Stimulated activated CD8-positive, alpha-beta memory T cell treated with anti-CD3 and anti-CD28 coated beads, Interleukin-12 subunit alpha, Interleukin-12 subunit beta, amount 100 ng/mL, for 24 hours (primary cell): ENCODE measurements around the gene ACOT13.
A peak's percentile ranks its signal among the peaks of the same experiment; 100 is the strongest.
"Not testable (repeated sequence)": the region's sequence is repeated elsewhere in the genome, so short reads cannot be mapped to it uniquely, and the experiment has no call there.

Experiments used
- DNase-seq: peaks from one replicate; pipeline ENCODE4 v3.0.0-alpha.2; 2020; ENCODE audit errors: extremely low read depth

ACOT13 gene

DNA sequence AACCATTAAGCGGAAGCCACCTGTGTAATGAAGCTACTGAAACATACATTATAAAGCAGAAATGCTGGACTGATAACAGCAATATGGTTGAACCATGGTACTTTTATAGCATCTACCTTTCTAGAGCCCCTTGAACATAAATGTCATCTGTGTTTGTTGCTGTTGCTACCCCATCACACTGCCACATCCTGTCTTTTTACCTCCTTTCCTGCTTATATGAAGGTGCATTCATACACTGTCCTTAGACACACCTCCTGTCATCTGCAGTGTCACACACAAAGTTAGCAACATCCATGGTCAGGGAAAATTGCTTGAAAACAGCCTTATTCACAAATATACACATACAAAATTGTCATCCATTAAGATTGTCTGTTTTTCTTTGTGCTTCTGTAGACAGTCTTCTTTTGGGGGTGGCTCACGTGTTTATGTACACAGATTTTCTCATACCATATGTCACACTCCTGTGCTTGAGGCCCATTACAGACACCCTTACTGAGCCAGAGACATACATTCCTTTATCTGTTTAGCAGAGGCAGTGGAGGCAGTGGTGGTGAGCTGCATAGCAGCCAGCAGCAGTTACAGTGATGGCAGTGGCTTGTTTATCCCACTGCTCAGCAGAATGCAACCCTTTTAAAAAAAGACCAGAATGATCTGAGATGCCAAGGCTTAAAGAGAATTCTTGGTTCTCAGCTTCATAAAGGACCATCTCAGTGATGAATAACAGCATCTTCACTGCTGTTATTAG lies 26.1 kb downstream of the ACOT13 start:
- DNase-seq, result no peak

DNA sequence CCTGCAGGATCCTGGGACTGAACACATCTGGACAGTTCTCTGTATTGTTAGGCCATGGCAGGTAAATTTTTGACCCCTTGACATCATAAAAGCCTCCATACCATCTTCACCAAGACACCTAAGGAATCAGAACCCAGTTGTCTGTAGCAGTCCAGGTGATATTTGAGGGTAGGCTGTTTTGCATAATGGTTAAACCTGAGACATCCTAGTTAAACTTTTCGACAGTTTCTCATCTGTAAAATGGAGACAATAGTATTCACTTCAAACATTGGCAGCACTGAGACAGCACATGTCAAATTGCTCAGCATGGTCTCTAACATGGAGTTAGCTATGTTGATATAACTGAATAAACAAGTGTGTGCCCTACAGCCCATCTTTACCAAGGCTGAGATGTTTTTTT lies 27.3 kb downstream of the ACOT13 start:
- no peak for DNase-seq

DNA sequence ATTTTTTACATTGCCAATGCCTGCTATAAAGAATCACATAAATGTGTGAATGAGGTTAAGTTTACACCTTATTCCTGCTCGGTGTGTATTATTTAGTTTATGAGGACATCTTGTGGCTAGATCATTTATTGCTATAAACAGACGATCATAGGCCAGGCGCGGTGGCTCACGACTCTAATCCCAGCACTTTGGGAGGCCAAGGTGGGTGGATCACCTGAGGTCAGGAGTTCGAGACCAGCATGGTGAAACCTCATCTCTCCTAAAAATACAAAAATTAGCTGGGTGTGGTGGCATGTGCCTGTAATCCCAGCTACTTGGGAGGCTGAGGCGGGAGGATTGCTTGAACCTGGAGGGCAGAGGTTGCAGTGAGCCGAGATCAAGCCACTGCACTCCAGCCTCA lies 28.8 kb downstream of the ACOT13 start:
- not testable (repeated sequence) for DNase-seq

DNA sequence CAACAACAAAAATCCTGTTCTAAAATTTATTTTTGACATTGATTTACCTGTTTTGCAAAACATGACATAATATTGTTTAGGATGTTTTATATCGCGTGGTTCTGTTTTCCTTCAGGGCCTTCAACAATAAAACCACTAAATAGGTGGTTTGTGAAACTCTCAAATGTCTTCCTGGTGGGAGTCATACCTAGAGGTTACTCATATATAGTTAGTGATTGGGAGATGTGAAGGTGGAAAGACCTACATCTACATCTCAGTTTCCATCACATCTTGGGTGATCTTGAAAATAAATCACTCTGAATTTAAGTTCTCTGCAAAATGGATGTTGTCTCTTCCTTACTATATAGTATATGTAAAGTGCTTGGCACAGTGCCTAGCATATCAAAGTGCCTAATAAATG lies 29.2 kb downstream of the ACOT13 start:
- DNase-seq, result no peak

DNA sequence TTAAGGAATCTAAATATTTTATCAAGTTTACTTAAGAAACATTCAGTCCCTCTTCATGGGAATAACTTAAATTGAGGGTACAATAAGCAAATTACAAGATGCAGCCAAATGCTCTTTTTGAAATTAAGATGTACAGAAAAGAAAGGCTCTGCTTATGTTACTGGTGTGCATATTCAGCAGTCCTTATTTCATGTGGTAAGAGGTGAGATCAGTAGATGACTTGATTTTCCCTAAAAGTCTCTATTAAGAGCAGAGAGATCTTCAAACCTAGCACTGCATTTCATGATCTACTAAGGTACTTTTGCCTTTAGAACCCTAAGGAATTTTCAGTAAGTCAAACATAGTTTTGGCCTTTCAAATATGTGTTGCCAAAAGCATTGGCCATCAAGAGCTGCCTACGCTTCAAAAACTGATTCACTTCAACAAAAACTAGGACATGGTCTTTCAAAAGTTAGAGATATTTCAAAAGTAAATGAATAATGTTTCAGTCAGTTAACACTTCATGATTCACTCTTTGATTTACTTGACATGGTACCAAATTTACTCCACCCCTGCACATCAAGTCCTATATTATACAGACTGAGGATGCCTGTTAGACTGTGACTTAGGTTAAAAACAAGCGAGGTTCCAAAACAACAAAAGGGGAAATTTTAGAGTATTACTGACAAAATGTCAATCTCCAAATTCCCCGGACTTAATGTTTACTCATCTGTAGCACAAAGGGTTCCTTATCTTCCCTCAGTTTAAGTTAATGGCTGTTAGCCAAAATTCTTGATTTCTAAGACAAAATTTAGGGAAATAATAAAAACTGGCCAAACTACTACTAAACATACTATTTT lies 32.9 kb downstream of the ACOT13 start:
- DNase-seq, result no peak

DNA sequence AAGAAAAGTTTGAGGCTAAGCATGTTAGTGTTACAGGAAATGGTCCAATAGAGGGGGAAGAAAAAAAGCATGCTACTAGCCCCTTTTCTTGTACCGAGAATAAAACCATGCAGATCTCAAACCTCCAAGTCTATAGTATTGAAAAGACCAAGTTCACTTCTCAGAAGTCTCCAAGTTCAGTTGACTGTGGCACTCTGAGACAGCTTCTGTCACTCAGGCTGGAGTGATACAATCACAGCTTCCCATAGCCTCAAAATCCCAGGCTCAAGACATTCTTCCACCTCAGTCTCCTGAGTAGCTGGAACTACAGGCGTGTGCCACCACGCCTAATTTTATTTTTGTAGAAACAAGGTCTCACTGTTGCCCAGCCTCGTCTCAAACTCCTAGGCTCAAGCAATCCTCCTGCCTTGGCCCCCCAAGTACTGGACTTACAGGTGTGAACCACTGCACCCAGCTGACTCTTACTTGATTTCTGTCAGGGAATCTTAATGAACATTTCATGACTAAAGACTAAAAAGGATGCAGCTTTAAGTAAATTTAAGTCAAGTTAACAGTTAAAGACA lies 35.9 kb downstream of the ACOT13 start:
- no peak for DNase-seq

DNA sequence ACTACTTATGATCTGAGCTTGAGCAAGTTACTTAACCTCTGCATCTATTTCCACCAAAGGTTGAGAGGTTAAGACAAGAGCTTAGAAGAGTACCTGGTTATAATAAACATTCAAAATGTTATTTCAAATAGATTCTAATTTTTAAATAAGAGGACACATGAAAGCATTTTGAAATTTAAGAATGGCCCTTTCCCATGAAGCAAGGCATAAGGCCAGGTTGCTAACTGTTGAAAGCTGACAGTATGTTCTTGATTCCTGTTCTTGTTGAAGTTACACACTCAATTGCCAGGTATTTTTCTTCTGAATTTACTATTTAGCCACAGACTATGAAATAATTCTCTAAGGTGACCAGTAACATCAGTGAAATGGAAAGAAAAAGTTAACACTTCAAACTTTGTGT lies 37.6 kb downstream of the ACOT13 start:
- DNase-seq, result no peak

DNA sequence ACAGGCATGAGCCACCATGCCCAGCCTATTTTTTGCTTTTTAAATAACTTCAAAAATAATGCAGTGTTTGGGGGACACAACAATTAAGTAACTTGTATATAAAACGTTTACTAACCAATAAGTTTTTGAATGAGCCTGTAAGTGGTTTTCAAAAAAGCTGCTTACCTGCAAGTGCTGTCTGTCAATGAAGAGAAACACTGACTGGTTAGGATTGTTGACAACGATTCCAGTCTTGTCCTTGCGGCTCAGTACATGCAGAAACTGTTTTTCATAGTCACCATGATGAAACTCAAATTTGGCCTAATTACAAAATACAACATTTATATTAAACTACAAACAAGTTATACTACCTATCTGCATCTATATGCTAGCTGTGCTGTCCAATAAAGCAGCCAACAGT lies 41.7 kb downstream of the ACOT13 start:
- no peak for DNase-seq

DNA sequence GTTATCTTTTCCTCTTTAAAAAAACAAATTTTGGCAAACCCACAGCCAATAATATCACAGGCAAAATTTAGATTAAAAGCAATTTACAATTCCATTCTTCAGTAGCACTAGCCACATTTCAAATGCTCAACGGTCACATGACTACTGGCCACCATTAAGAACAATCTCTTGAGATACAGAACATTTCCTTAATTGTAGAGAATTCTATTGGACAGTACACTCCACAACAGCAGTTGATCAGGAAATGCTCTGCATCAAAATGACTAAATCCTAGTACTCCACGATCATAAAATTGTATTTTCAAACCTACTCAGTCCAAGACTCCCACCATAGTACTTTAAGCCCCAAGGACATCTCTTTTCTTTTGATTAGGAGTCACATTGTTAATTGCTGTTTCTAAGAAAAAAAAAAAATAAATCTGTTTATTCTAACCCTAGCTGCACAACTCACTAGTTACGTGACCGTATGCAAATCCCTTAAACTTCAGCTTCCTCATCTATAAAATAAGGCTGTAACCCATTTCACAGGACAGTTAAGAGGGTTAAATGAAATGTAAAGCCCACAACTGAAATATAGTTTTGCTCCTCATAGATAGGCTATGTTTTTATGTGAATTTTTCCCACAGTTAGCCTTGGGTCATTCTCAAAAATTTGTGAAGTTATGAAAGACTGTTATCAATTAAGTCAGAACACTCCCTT lies 42.3 kb downstream of the ACOT13 start:
- no peak for DNase-seq

DNA sequence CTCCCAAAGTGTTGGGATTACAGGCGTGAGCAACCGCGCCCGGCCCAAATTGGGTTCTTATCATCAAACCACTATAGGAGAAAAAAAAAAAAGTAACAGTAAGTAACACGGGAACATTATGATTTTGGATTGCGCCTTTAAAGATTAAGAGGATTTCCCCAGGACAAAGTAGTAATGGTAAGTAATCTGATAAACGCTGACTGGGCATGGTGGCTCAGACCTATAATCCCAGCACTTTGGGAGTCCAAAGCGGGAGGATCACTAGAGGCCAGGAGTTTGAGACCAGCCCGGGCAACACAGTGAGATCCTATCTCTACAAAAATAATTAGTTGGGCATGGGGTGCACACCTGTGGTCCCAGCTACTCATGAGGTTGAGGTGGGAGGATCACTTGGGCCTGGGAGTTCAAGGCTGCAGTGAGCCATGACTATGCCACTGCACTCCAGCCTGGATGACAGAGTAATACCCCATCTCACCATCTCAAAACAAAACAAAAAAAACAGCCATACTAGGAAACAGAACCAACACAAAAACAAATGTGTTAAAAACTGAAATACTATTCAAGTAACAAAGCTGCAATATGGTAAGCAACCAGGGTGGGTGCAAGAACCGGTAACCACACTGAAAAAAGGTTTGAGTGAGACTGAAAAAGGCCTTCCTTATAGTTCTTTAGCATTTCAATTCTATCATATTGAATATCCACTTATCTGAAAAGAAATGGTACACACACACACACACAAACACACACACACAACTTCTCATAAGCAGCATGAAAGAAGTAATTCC lies 43.8 kb downstream of the ACOT13 start:
- no peak for DNase-seq

DNA sequence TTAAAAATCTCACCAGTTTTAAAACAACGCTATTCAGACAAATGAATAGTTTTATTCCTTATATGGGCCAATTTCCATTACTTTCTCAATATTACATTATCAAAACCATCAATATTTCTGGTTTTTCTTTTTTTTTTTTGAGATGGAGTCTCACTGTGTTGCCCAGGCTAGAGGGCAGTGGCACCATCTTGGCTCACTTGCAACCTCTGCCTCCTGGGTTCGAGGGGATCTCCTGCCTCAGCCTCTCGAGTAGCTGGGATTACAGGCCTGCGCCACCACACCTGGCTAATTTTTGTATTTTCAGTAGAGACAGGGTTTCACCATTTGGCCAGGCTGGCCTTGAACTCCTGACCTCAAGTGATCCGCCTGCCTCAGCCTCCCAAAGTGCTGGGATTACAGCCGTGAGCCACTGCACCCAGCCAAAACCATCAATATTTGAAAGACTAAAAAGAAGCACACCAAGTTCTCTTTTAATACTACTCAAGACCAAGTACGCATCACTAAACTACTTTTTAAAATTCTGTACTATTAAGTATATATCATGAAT lies 49.8 kb downstream of the ACOT13 start:
- not testable (repeated sequence) for DNase-seq

DNA sequence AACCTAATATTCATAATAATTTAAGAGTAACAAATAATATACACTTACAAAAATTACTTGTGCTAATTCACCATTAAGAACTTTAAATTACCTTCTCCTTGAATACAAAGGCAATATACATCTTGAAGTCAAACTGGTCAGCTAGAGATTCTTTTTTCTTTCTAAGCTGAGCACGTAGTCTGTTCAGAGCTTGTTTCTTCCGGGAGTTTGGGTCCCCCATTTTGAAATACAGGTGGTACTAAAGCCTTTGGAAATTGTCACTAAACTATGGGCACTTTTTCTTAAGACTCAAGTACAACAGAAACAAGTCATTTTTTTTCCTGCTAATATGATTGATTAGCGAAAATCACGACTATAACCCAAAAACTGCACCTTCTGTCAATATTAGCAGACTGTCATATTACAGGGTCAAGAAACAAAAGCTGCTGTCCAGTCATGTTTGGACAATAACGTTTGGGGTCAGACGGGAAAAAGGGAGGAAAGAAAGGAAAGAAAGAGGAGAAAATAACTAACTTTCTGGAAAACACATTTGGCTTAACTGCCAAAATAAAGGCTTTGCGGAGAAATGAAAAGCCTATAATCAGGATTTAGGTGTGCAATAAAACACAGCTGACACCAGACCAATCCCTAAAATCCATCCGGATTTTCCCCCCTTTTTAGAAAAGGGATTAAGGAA lies 51.7 kb downstream of the ACOT13 start:
- no peak for DNase-seq

DNA sequence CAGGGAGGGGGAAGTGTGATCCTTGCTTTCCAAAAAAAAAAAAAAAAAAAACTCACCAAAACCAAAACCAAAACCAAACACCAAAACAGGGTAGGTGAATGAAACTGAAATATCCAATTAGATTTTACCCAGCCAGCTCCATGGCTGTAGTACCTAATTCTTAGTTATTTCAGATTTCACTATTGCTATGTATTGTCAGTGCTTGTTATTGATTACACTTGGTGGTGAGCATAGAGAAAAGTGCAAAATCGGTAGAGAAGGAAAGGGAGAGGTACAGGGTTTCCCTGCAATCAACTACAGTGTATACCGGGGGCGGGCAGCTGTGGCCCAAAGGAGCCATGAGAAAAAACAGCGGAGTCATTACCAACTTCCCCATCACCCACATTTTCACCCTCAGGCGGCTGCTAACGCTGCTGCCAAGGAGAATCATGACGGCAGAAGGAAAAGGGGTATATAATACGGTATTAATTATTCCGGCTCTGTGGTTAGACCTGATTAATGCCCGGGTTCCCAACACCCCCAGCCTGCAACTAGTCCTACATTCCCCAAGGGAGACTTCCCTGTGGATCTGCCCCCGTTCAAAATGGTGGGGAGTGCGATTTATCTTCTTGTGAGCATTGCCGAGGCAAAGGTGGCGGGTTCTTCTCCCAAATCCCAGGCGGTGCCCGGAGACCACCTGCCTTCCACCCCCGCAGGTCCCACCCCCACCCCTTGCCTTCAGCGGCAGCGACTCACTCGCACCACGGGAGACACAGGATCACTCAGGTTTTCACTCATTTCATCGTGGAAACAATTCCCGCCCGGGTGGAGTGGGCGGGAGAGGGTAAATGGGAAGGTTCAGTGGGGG lies 52.5 kb downstream of the ACOT13 start, which contains the start of gene C6orf62:
Gene C6orf62, minus strand, starts transcription at position 30 of the 847 bp plus-strand sequence. CDS start 486 bp downstream, outside the sequence.
- no peak for DNase-seq

DNA sequence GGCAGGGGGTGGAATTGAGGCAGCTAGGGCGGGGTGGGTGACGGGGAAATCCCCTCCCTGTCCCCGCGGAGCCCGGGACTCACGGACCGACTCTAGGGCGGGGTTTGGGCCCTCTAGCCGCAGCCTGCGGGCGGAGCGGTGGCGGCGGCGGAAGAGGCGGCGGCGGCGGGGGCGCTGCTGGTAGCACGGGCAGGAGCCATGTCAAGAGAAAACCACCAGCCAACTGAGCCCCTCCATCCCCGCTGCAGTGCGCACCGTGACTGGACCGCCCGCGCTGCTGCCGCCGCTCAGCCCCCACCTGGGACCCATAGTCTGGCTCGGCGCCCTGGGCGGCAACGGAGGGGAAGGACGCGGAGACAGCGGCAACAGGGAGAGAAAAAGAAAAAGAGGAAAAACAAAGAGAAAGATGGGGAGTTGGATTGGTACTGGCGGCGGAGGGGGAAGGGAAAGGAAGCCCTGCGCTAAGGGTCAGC lies 53.3 kb downstream of the ACOT13 start:
- peak; percentile 64 for DNase-seq

DNA sequence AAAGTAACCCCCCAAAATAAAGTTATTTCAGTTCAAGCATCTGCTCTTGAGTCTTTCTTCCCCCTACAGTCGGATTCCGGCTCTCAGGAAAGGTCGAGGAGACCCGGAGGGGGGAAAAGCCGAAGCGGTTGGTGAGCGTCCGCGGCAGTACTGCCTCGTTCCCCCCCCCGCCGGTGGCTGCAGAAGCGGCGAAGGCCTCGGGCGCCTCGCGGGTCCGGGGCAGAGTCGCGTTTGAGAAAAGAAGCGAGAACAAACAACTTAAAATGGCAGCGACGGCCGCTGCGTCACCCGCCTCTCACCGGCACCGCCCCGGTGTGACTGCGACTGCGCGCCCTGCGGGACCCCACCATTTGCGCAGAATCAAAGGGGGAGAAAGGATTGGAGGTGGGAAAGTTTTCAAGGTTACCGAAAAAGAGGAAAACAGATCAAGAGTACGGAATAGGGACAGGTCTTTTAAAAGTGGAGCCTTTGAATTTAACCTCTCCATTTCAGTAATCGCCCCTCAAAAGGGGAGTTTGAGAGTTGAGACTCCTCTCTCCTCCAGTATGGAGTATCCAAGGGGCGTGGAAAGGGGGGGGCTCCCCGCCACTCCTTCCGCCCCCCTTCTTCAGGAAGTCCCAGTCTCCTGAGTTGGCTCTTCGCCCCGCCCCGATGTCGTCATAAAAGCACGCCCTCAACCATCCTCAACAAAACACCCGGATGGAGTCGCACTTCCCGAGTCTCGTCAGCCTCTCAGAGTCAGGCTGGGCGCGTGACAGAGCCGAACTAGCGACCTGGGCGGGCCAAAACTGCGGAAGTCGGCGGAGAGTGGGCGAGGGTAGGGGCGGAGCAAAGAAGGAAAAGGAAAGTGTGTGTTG lies 54.0 kb downstream of the ACOT13 start:
- peak; percentile 99 for DNase-seq

DNA sequence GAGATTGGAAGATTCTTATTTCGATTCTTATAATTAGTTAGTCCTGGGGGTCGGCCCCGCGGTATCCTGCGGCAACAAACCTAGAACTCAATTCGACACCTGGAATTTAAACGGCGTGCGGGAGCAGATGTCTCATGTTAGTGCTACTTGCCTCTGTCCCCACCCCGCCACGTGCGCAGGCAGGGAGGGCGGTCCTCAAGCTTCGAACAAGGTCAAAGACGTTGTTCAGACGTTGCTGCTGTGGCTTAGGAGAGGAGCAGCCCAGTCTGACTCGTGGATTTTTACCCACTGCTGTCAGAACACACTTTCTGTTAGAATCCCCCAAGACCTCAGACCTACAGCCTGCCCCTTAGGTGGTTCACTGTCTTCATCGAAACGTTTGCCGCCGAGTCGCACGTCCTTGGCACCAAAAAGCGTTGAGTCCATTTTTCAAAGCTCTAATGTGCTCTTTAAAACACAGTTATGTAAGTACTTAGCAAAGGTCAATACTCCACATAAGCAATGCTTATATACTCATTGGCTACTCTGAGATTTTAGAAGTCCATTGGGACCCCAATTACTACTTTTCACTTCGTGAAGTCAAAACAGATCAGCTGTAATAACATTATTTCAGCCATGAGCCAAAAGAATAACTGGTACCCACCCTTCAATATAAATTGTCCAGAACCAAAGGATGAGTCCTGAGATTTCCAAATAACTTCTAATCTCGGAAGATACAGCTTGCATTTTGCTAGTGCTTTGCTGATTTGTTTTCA lies 54.8 kb downstream of the ACOT13 start:
- no peak for DNase-seq

DNA sequence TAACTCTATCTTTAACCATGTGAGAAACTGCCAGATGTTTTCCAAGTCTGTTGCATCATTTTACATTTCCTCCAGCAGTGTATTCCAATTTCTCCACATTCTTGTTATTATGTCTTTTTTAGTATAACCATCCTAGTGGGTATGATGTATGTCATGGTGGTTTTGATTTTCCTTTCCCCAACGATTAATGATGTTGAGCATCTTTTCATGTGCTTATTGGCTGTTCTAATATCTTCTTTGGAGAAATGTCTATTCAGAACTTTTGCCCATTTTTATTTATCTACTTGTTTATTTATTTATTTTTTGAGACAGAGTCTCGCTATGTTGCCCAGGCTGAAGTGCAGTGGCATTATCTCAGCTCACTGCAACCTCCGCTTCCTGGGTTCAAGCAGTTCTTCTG lies 56.4 kb downstream of the ACOT13 start:
- no peak for DNase-seq

DNA sequence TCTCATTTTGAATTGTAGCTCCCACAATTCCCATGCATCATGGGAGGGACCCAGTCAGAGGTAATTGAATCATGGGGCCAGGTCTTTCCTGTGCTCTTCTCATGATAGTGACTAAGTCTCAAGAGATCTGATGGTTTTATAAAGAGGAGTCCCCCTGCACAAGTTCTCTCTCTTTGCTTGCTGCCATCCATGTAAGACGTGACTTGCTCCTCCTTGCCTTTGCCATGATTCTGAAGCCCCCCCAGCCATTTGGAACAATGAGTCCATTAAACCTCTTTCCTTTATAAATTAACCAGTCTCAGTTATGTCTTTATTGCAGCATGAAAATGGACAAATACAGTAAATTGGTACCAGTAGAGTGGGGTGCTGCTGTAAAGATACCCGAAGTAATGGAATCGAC lies 63.8 kb downstream of the ACOT13 start:
- not testable (repeated sequence) for DNase-seq
